Measurements from ENCODE around the gene RFTN1.

RFTN1 gene

GRCh38 chr3:16392717-16393116 is 120.8 kb downstream of the RFTN1 start:
- no peak for DNase-seq
- ChIA-PET POLR2A (no interaction called here), CTCF (interaction anchor here (0.6 to 1.2 kb wide), 2 partner anchors 103 to 223 kb away, joined by 3 to 4 read pairs; no protein-coding TSS in a partner anchor)
- Histone ChIP-seq H3K9me3 (ENCODE audit: control extremely low read depth in 1 of 5, control insufficient read depth in 4 of 5, insufficient read depth in 2 of 5, low read depth in 1 of 5, low read length in 4 of 5) (peaks cover 0 to 3% (median 0%) of the 10 kb centered on the region in 5 experiments), H3K4me3 (ENCODE audit: control insufficient read depth in 1 of 7, extremely low read depth in 1 of 7, insufficient read depth in 4 of 7, low read depth in 2 of 7, low read length in 6 of 7) (no peak overlapping the region), H3K4me1 (ENCODE audit: control extremely low read depth in 1 of 4, control insufficient read depth in 4 of 4, insufficient read depth in 4 of 4, low read length in 3 of 4) (peaks cover 0 to 4% (median 0%) of the 10 kb centered on the region in 4 experiments), H3K36me3 (ENCODE audit: control insufficient read depth in 4 of 4, insufficient read depth in 4 of 4, low read length in 3 of 4) (peaks cover 0 to 12% (median 6%) of the 10 kb centered on the region in 4 experiments), H3K27ac (ENCODE audit: insufficient read depth in 1 of 2, low read depth in 1 of 2, low read length in 2 of 2, poor library complexity in 1 of 2, severe bottlenecking in 2 of 2) (no peak overlapping the region), H3K27me3 (replicated peaks in 2 of 5; ENCODE audit: control insufficient read depth in 4 of 5, insufficient read depth in 5 of 5, low read length in 4 of 5) (no peaks in the 10 kb centered on the region)
- no CpG with 5 or more reads among the region's 1 CpG for WGBS (ENCODE audit: insufficient coverage)

DNA sequence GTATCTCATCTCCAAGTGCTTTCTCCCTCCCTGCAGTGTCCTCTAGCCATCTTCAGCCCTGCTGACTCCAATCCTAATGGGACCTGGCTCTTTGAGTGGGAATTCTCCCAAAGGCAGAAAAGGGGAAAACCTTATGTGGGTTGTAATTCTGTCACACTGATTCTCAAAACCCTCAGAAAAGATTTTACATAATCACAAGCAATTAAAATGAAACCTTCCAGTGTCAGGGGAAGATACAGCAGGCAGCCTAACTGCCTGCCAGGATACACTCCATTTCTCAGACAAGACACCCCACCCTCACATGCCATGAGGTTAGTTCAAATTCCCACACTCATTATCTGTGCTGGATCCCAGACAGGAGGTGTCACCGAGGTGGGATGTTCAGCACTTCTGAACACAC is 121.4 kb downstream of the RFTN1 start:
- Histone ChIP-seq H3K4me1 (ENCODE audit: control extremely low read depth in 1 of 4, control insufficient read depth in 4 of 4, insufficient read depth in 4 of 4, low read length in 3 of 4) (peaks cover 0 to 4% (median 0%) of the 10 kb centered on the region in 4 experiments), H3K36me3 (ENCODE audit: control insufficient read depth in 4 of 4, insufficient read depth in 4 of 4, low read length in 3 of 4) (peaks cover 0 to 8% (median 3%) of the 10 kb centered on the region in 4 experiments), H3K27ac (ENCODE audit: insufficient read depth in 1 of 2, low read depth in 1 of 2, low read length in 2 of 2, poor library complexity in 1 of 2, severe bottlenecking in 2 of 2) (no peak overlapping the region), H3K27me3 (replicated peaks in 2 of 5; ENCODE audit: control insufficient read depth in 4 of 5, insufficient read depth in 5 of 5, low read length in 4 of 5) (no peaks in the 10 kb centered on the region), H3K9me3 (ENCODE audit: control extremely low read depth in 1 of 5, control insufficient read depth in 4 of 5, insufficient read depth in 2 of 5, low read depth in 1 of 5, low read length in 4 of 5) (peaks cover 0 to 3% (median 0%) of the 10 kb centered on the region in 5 experiments), H3K4me3 (ENCODE audit: control insufficient read depth in 1 of 7, extremely low read depth in 1 of 7, insufficient read depth in 4 of 7, low read depth in 2 of 7, low read length in 6 of 7) (no peak overlapping the region)
- DNase-seq: no peak
- ChIA-PET CTCF (interaction anchor here (0.7 to 1.2 kb wide), 3 partner anchors 13 to 102 kb away, joined by 3 read pairs; no protein-coding TSS in a partner anchor), POLR2A (no interaction called here)
- 100% methylated on average over 1 of the region's 1 CpG for WGBS (ENCODE audit: insufficient coverage)

GRCh38 chr3:16390581-16390980 is 122.9 kb downstream of the RFTN1 start:
- POLR2A ChIA-PET: no interaction called here
- DNase-seq: no peak

DNA sequence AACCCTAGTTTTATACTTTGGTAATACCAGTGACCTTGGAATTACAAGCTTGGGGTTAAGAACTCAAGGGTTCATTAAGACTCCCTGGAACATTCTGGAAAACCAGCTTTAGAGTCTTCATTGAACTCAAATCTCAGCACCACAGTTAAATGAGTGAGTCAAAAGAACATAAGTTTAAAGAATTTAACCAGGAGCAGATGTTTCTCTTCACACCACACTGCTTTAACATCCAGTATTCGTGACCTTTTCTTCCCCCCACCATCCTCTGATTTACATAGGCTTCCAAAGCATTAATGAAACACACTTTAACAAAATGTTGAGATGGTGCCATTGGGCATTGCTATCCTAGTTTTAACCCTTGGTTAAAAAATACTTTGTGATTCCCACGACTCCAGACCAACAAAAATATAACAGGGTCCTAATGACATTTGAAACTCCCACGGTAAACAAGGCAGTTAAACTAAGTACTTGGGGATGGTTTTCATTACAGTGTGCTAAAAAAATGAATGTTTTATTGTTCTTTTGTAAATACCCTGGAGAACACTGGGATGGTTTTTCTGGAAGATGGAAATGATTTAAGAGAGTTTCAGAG is 124.6 kb downstream of the RFTN1 start:
- CTCF ChIA-PET: no interaction called here
- DNase-seq: no peak

More at GRCh38 chr3:16390581-16390980, 122.9 kb downstream of the RFTN1 start:
- CTCF ChIA-PET: interaction anchor here (1.7 kb wide), 1 partner anchor 11 kb away, joined by 4 read pairs; no protein-coding TSS in a partner anchor
- Histone ChIP-seq H3K4me1 (ENCODE audit: control extremely low read depth in 1 of 4, control insufficient read depth in 4 of 4, insufficient read depth in 4 of 4, low read length in 3 of 4) (peaks cover 0 to 7% (median 2%) of the 10 kb centered on the region in 4 experiments), H3K4me3 (ENCODE audit: control insufficient read depth in 1 of 7, extremely low read depth in 1 of 7, insufficient read depth in 4 of 7, low read depth in 2 of 7, low read length in 6 of 7) (no peak overlapping the region), H3K27me3 (replicated peaks in 2 of 5; ENCODE audit: control insufficient read depth in 4 of 5, insufficient read depth in 5 of 5, low read length in 4 of 5) (no peaks in the 10 kb centered on the region), H3K36me3 (ENCODE audit: control insufficient read depth in 4 of 4, insufficient read depth in 4 of 4, low read length in 3 of 4) (peaks cover 0 to 8% (median 4%) of the 10 kb centered on the region in 4 experiments), H3K27ac (ENCODE audit: insufficient read depth in 1 of 2, low read depth in 1 of 2, low read length in 2 of 2, poor library complexity in 1 of 2, severe bottlenecking in 2 of 2) (no peak overlapping the region), H3K9me3 (ENCODE audit: control extremely low read depth in 1 of 5, control insufficient read depth in 4 of 5, insufficient read depth in 2 of 5, low read depth in 1 of 5, low read length in 4 of 5) (peaks cover 0 to 3% (median 0%) of the 10 kb centered on the region in 5 experiments)
- no CpG with 5 or more reads among the region's 2 CpGs for WGBS (ENCODE audit: insufficient coverage)

GRCh38 chr3:16386561-16386960 is 126.9 kb downstream of the RFTN1 start:
- 49% methylated on average over 4 of the region's 4 CpGs for WGBS (ENCODE audit: insufficient coverage)
- ChIA-PET POLR2A (interaction anchor here (0.6 kb wide), 1 partner anchor 798 kb away, joined by 4 read pairs; no protein-coding TSS in a partner anchor), CTCF (no interaction called here)
- H3K9me3 ChIP-seq (ENCODE audit: control extremely low read depth in 1 of 5, control insufficient read depth in 4 of 5, insufficient read depth in 2 of 5, low read depth in 1 of 5, low read length in 4 of 5): no peaks in the 10 kb centered on the region
- no peak for DNase-seq
- no peak overlapping the region for H3K27ac ChIP-seq (ENCODE audit: insufficient read depth in 1 of 2, low read depth in 1 of 2, low read length in 2 of 2, poor library complexity in 1 of 2, severe bottlenecking in 2 of 2)
- peaks cover 0 to 10% (median 7%) of the 10 kb centered on the region in 4 experiments for H3K36me3 ChIP-seq (ENCODE audit: control insufficient read depth in 4 of 4, insufficient read depth in 4 of 4, low read length in 3 of 4)
- H3K27me3 ChIP-seq (replicated peaks in 2 of 5; ENCODE audit: control insufficient read depth in 4 of 5, insufficient read depth in 5 of 5, low read length in 4 of 5): no peaks in the 10 kb centered on the region
- peaks cover 0 to 7% (median 0%) of the 10 kb centered on the region in 4 experiments for H3K4me1 ChIP-seq (ENCODE audit: control extremely low read depth in 1 of 4, control insufficient read depth in 4 of 4, insufficient read depth in 4 of 4, low read length in 3 of 4)
- H3K4me3 ChIP-seq (ENCODE audit: control insufficient read depth in 1 of 7, extremely low read depth in 1 of 7, insufficient read depth in 4 of 7, low read depth in 2 of 7, low read length in 6 of 7): no peak overlapping the region

More for the DNA sequence above, 124.6 kb downstream of the RFTN1 start:
- POLR2A ChIA-PET: no interaction called here
- Histone ChIP-seq H3K27ac (ENCODE audit: insufficient read depth in 1 of 2, low read depth in 1 of 2, low read length in 2 of 2, poor library complexity in 1 of 2, severe bottlenecking in 2 of 2) (no peak overlapping the region), H3K4me3 (ENCODE audit: control insufficient read depth in 1 of 7, extremely low read depth in 1 of 7, insufficient read depth in 4 of 7, low read depth in 2 of 7, low read length in 6 of 7) (no peak overlapping the region), H3K27me3 (replicated peaks in 2 of 5; ENCODE audit: control insufficient read depth in 4 of 5, insufficient read depth in 5 of 5, low read length in 4 of 5) (no peaks in the 10 kb centered on the region), H3K4me1 (ENCODE audit: control extremely low read depth in 1 of 4, control insufficient read depth in 4 of 4, insufficient read depth in 4 of 4, low read length in 3 of 4) (peaks cover 0 to 7% (median 0%) of the 10 kb centered on the region in 4 experiments), H3K9me3 (ENCODE audit: control extremely low read depth in 1 of 5, control insufficient read depth in 4 of 5, insufficient read depth in 2 of 5, low read depth in 1 of 5, low read length in 4 of 5) (peaks cover 0 to 3% (median 0%) of the 10 kb centered on the region in 5 experiments), H3K36me3 (ENCODE audit: control insufficient read depth in 4 of 4, insufficient read depth in 4 of 4, low read length in 3 of 4) (peaks cover 0 to 8% (median 6%) of the 10 kb centered on the region in 4 experiments)
- WGBS (ENCODE audit: insufficient coverage): 100% methylated on average over 1 of the region's 3 CpGs

DNA sequence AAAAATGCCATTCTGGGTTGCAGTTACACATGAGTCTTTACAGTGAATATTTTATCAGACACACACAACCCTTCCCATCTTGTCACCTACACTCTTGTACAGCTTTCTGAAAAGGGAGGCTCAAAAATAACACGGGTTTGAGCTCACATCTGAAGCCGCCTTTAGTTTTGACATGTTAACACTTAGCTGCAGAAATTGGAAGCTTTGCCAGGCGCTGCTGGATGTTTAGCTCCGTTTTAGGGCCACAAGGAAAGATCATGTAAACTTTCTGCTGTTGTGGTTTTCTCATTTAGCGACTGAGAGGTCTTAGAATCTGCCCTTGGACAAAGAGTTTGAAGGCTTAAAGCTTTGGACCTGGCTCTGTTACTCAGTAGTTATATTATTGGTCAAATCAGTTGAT is 128.3 kb downstream of the RFTN1 start:
- Histone ChIP-seq H3K27ac (ENCODE audit: insufficient read depth in 1 of 2, low read depth in 1 of 2, low read length in 2 of 2, poor library complexity in 1 of 2, severe bottlenecking in 2 of 2) (no peak overlapping the region), H3K27me3 (replicated peaks in 2 of 5; ENCODE audit: control insufficient read depth in 4 of 5, insufficient read depth in 5 of 5, low read length in 4 of 5) (no peaks in the 10 kb centered on the region), H3K36me3 (ENCODE audit: control insufficient read depth in 4 of 4, insufficient read depth in 4 of 4, low read length in 3 of 4) (peaks cover 0 to 16% (median 10%) of the 10 kb centered on the region in 4 experiments), H3K4me3 (ENCODE audit: control insufficient read depth in 1 of 7, extremely low read depth in 1 of 7, insufficient read depth in 4 of 7, low read depth in 2 of 7, low read length in 6 of 7) (no peak overlapping the region), H3K9me3 (ENCODE audit: control extremely low read depth in 1 of 5, control insufficient read depth in 4 of 5, insufficient read depth in 2 of 5, low read depth in 1 of 5, low read length in 4 of 5) (peaks cover 0 to 2% (median 0%) of the 10 kb centered on the region in 5 experiments), H3K4me1 (ENCODE audit: control extremely low read depth in 1 of 4, control insufficient read depth in 4 of 4, insufficient read depth in 4 of 4, low read length in 3 of 4) (peaks cover 0 to 7% (median 0%) of the 10 kb centered on the region in 4 experiments)
- 90% methylated on average over 4 of the region's 5 CpGs for WGBS (ENCODE audit: insufficient coverage)
- POLR2A ChIA-PET: interaction anchor here (0.7 to 1.0 kb wide), 2 partner anchors 26 to 28 kb away, joined by 3 to 4 read pairs; no protein-coding TSS in a partner anchor
- DNase-seq: no peak
- CTCF ChIA-PET: interaction anchor here (1.2 kb wide), 1 partner anchor 21 kb away, joined by 3 read pairs; no protein-coding TSS in a partner anchor

GRCh38 chr3:16383864-16384263 is 129.6 kb downstream of the RFTN1 start:
- 100% methylated on average over 1 of the region's 1 CpG for WGBS (ENCODE audit: insufficient coverage)
- DNase-seq: no peak
- H3K27me3 ChIP-seq (replicated peaks in 2 of 5; ENCODE audit: control insufficient read depth in 4 of 5, insufficient read depth in 5 of 5, low read length in 4 of 5): no peaks in the 10 kb centered on the region
- CTCF ChIA-PET: interaction anchor here (0.9 to 1.2 kb wide), 2 partner anchors 11 to 20 kb away, joined by 3 read pairs; no protein-coding TSS in a partner anchor
- no peak overlapping the region for H3K27ac ChIP-seq (ENCODE audit: insufficient read depth in 1 of 2, low read depth in 1 of 2, low read length in 2 of 2, poor library complexity in 1 of 2, severe bottlenecking in 2 of 2)
- H3K4me3 ChIP-seq (ENCODE audit: control insufficient read depth in 1 of 7, extremely low read depth in 1 of 7, insufficient read depth in 4 of 7, low read depth in 2 of 7, low read length in 6 of 7): no peak overlapping the region
- peaks cover 0 to 7% (median 0%) of the 10 kb centered on the region in 4 experiments for H3K4me1 ChIP-seq (ENCODE audit: control extremely low read depth in 1 of 4, control insufficient read depth in 4 of 4, insufficient read depth in 4 of 4, low read length in 3 of 4)
- H3K36me3 ChIP-seq (ENCODE audit: control insufficient read depth in 4 of 4, insufficient read depth in 4 of 4, low read length in 3 of 4): peaks cover 0 to 24% (median 9%) of the 10 kb centered on the region in 4 experiments
- peaks cover 0 to 11% (median 3%) of the 10 kb centered on the region in 5 experiments for H3K9me3 ChIP-seq (ENCODE audit: control extremely low read depth in 1 of 5, control insufficient read depth in 4 of 5, insufficient read depth in 2 of 5, low read depth in 1 of 5, low read length in 4 of 5)
- POLR2A ChIA-PET: no interaction called here
